PC-3 (cell line): ENCODE data around the gene RPS21. TPM values are rescaled to one million over a fixed set of nuclear protein-coding genes. Genes with fewer than 3 reads are reported as not detected.
A peak's percentile ranks its signal among the peaks of the same experiment; 100 is the strongest.

Experiments
- ATAC-seq: fragments of 200-7000 bp; cut with Tn5 transposase; 2 replicates; pipeline ENCODE4 v1.9.1; 2020; ENCODE audit warnings: mild to moderate bottlenecking, moderate library complexity
- BruUV-seq: library from RNA; stranded (reverse); fragments of 400-500 nt; replicated peaks from 2 replicates; lab custom pipeline; 2021; lab: Mats Ljungman, UMichigan
- CTCF ChIA-PET: fragments of 300-600 bp; sonication (Branson Sonifier 250); formaldehyde crosslinking; loops from one replicate; lab custom pipeline; 2022; ENCODE audit warnings: antibody characterized with exemption; lab: Charles Lee
- POLR2A ChIA-PET: fragments of 300-600 bp; sonication (Branson Sonifier 250); formaldehyde crosslinking; loops from one replicate; lab custom pipeline; 2022; ENCODE audit warnings: antibody characterized with exemption; ENCODE audit not compliant: unreplicated experiment; lab: Charles Lee
- DNase-seq: peaks from one replicate; pipeline ENCODE4 v3.0.0-alpha.2; 2015
- H2AFZ ChIP-seq: fragments of 300-600 bp; sonication (generic); 2 replicates; pipeline ENCODE4 v1.6.0; 2016; ENCODE audit warnings: antibody characterized with exemption, low read length
- H3F3A ChIP-seq: fragments of 300-600 bp; sonication (generic); one replicate; pipeline ENCODE4 v1.6.0; 2017; ENCODE audit warnings: antibody characterized with exemption, low read length, control low read depth, mild to moderate bottlenecking; ENCODE audit not compliant: unreplicated experiment
- H3K27ac ChIP-seq: fragments of 300-600 bp; sonication (generic); 2 replicates; pipeline ENCODE4 v1.5.1; 2016; ENCODE audit warnings: mild to moderate bottlenecking, low read length
- H3K27me3 ChIP-seq: fragments of 300-600 bp; sonication (generic); 2 replicates; pipeline ENCODE4 v1.6.1; 2016; ENCODE audit warnings: low read length, mixed read lengths
- H3K36me3 ChIP-seq: fragments of 300-600 bp; sonication (generic); 2 replicates; pipeline ENCODE4 v1.6.1; 2016; ENCODE audit warnings: low read depth, mixed run types, low read length, mixed read lengths
- H3K4me1 ChIP-seq: fragments of 300-600 bp; sonication (generic); 2 replicates; pipeline ENCODE4 v1.5.1; 2016; ENCODE audit warnings: low read length; ENCODE audit not compliant: insufficient read depth
- H3K4me2 ChIP-seq: fragments of 300-600 bp; sonication (generic); 2 replicates; pipeline ENCODE4 v1.6.0; 2016; ENCODE audit warnings: low read length
- H3K4me3 ChIP-seq: fragments of 300-600 bp; sonication (generic); 2 replicates; pipeline ENCODE4 v1.5.1; 2016; ENCODE audit warnings: mild to moderate bottlenecking, low read length, mixed read lengths
- H3K79me2 ChIP-seq: fragments of 300-600 bp; sonication (generic); 2 replicates; pipeline ENCODE4 v1.6.1; 2017; ENCODE audit warnings: low read length, mixed read lengths
- H3K9ac ChIP-seq: fragments of 300-600 bp; sonication (generic); 2 replicates; pipeline ENCODE4 v1.6.0; 2016; ENCODE audit warnings: mild to moderate bottlenecking, low read length
- H3K9me2 ChIP-seq: fragments of 300-600 bp; sonication (generic); replicated peaks from 2 replicates; pipeline ENCODE4 v1.6.1; 2016; ENCODE audit warnings: mixed run types, low read length, mixed read lengths
- H3K9me3 ChIP-seq: fragments of 300-600 bp; sonication (generic); 2 replicates; pipeline ENCODE4 v1.6.1; 2016; ENCODE audit warnings: low read length, mixed read lengths
- H4K20me1 ChIP-seq: fragments of 300-600 bp; sonication (generic); 2 replicates; pipeline ENCODE4 v1.6.1; 2016; ENCODE audit warnings: low read length, mixed read lengths
- CTCF ChIP-seq: fragments of 300-600 bp; sonication (generic); conservative IDR thresholded peaks from 2 replicates; pipeline ENCODE4 v1.5.1; 2017; ENCODE audit warnings: antibody characterized with exemption, low read depth, mild to moderate bottlenecking, low read length
- EZH2 ChIP-seq: fragments of 300-600 bp; sonication (generic); IDR thresholded peaks from one replicate; pipeline ENCODE4 v1.6.1; 2017; ENCODE audit warnings: antibody characterized with exemption, mild to moderate bottlenecking, low read length; ENCODE audit not compliant: unreplicated experiment
- EZH2phosphoT487 ChIP-seq: fragments of 300-600 bp; sonication (generic); IDR thresholded peaks from 2 replicates; pipeline ENCODE4 v1.6.1; 2018; ENCODE audit warnings: mild to moderate bottlenecking, antibody characterized with exemption, low read length, borderline replicate concordance
- intact Hi-C: fragments of 100-400 bp; cut with micrococcal nuclease; formaldehyde crosslinking; loops from 2 replicates; pipeline ENCODE4 v1.9.0; 2023
- total RNA-seq: library from RNA; depleted of rRNA; stranded (reverse); fragments of >200 nt; gene quantifications from 2 replicates; pipeline ENCODE4 v1.2.3, GENCODE V29; 2014

Gene RPS21
- total RNA-seq, 1 experiment from 2014 or later, result 1,945 TPM

- peak overlapping the region; percentile 90 for H3K4me2 ChIP-seq
- H3K4me1 ChIP-seq, result peaks cover 29% of the 10 kb centered on the region
- H3K4me3 ChIP-seq, result peak overlapping the region; percentile 63
- peak overlapping the region; percentile 42 for H3K27ac ChIP-seq
- H3K79me2 ChIP-seq, result 0 out of 2 replicates have a peak, but pooled peaks cover 5% of the 10 kb centered on the region
- no peaks in the 10 kb centered on the region for H3K9me3 ChIP-seq
- H3K9ac ChIP-seq, result peak overlapping the region; percentile 23
- ChIA-PET CTCF (no interaction called here), POLR2A (no interaction called here)
- no peaks in the 10 kb centered on the region for H3K27me3 ChIP-seq
- DNase-seq (peak; percentile 71), ATAC-seq (peak; percentile 58)
- H3F3A ChIP-seq, result no peaks in the 10 kb centered on the region
- no peaks in the 10 kb centered on the region for H3K9me2 ChIP-seq
- no peak for TF ChIP-seq EZH2
- TF ChIP-seq EZH2phosphoT487, result no peak
- TF ChIP-seq CTCF, result no peak
- intact Hi-C loops, result no loop called here
- no TSS peak for BruUV-seq
- peak overlapping the region; percentile 25; the same call in 1 of the 2 replicates for H2AFZ ChIP-seq
- no peaks in the 10 kb centered on the region for H4K20me1 ChIP-seq
- H3K36me3 ChIP-seq, result no peaks in the 10 kb centered on the region
Measured at GRCh38 chr20:62426699-62427131, 39.8 kb downstream of the RPS21 start.

- CTCF ChIA-PET, result no interaction called here
- Histone ChIP-seq H3K4me3 (peak within 1 kb of the TSS; percentile 63), H3K9ac (peak within 1 kb of the TSS; percentile 23), H3K9me2 (no peaks in the 10 kb centered on the region), H3K9me3 (no peaks in the 10 kb centered on the region), H3K4me1 (peaks cover 29% of the 10 kb centered on the region), H4K20me1 (no peaks in the 10 kb centered on the region), H3K4me2 (peak within 1 kb of the TSS; percentile 90), H3K27me3 (no peaks in the 10 kb centered on the region), H3K79me2 (0 out of 2 replicates have a peak, but pooled peaks cover 5% of the 10 kb centered on the region), H3K36me3 (no peaks in the 10 kb centered on the region), H3K27ac (peak within 1 kb of the TSS; percentile 42), H2AFZ (peak within 1 kb of the TSS; percentile 25; the same call in 1 of the 2 replicates), H3F3A (no peaks in the 10 kb centered on the region)
- intact Hi-C loops, result no loop called here
- DNase-seq (peak; percentile 98), ATAC-seq (peak; percentile 82)
- POLR2A ChIA-PET, result no interaction called here
- TF ChIP-seq EZH2 (no peak), EZH2phosphoT487 (no peak), CTCF (no peak)
- BruUV-seq, result no TSS peak
Measured at GRCh38 chr20:62427172-62428001, 40.5 kb downstream of the RPS21 start, which contains the start of gene RBBP8NL. Gene RBBP8NL, minus strand, starts transcription at chr20:62427539. Its CDS starts 7,892 bp downstream, at chr20:62419647.

GRCh38 chr20:62428002-62428372 is 41.1 kb downstream of the RPS21 start:
- Histone ChIP-seq H3K9ac (no peak overlapping the region), H3K9me3 (no peaks in the 10 kb centered on the region), H3K4me2 (peak overlapping the region; percentile 70), H3K4me1 (peaks cover 29% of the 10 kb centered on the region), H3F3A (no peaks in the 10 kb centered on the region), H3K4me3 (0 out of 2 replicates have a peak overlapping the region, but pooled peaks have one; percentile 22), H3K9me2 (no peaks in the 10 kb centered on the region), H4K20me1 (no peaks in the 10 kb centered on the region), H3K36me3 (no peaks in the 10 kb centered on the region), H3K27me3 (no peaks in the 10 kb centered on the region), H3K27ac (peak overlapping the region; percentile 36; the same call in 1 of the 2 replicates), H3K79me2 (0 out of 2 replicates have a peak, but pooled peaks cover 5% of the 10 kb centered on the region), H2AFZ (no peak overlapping the region)
- ATAC-seq (peak; percentile 14; the same call in 1 of the 2 replicates), DNase-seq (no peak)
- TF ChIP-seq EZH2phosphoT487, result no peak
- no peak for TF ChIP-seq CTCF
- no peak for TF ChIP-seq EZH2
- BruUV-seq, result no TSS peak
- intact Hi-C loops, result no loop called here
- ChIA-PET POLR2A (no interaction called here), CTCF (no interaction called here)
